Measurements from ENCODE around the gene DIRAS3. TPM values are rescaled to one million over a fixed set of nuclear protein-coding genes. Genes with fewer than 3 reads are reported as not detected.
A peak's percentile ranks its signal among the peaks of the same experiment; 100 is the strongest.
"Not testable (repeated sequence)": the region's sequence is repeated elsewhere in the genome, so short reads cannot be mapped to it uniquely, and the experiment has no call there.

The DIRAS3 gene, protein sequence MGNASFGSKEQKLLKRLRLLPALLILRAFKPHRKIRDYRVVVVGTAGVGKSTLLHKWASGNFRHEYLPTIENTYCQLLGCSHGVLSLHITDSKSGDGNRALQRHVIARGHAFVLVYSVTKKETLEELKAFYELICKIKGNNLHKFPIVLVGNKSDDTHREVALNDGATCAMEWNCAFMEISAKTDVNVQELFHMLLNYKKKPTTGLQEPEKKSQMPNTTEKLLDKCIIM
- total RNA-seq: 22.9 TPM
- long read RNA-seq, transcript DIRAS3-202 (2 exons, 1,481 nt): major isoform, 70 of 72 reads
- long read RNA-seq, partial matches to known transcripts: 2 of 72 reads
- long read RNA-seq, other reads (novel, unspliced or antisense): 0 of 72 reads

DNA sequence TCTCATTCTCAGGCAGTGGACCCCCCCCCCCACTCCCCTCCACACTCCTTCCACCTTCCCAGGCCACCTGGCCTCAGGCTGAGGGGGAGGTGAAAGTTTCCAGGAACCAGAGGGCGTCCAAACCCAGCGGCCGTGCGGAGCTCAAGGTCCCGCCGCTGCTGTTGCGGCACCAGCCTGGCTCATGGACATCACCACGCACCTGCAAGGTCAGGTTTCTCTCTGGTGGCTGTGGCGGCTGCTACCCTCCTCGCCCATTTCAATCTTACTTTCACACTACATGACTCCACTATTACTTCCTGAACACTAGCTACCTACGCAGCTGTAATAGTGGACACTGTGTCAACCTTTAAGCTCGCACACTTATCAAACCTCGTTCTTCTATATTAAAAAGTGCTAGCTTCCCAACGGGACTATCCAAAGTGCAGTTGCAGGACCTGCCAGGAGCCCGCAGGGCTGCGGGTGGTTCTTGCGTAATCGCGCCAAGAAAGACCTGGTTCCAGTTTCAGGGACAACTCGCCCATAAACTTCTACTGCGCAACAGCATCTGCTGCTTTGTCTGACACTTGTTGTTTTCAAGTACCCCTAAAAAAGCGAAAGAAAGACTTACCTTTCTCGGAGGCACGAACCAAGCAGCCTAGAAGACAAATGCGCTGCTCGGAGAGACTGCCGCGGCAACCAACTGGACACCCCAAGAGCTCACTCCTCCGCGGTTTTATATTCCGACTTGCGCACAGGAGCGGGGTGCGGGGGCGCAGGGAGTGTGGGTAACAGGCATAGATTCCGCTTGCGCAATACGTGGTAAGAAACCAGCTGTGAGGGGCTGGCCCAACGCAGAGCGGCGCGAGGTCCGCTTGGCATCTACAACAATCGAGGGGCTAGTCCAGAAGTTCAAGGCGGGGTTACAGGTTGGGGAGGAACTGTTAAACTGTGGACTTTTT, at the start of gene DIRAS3:
Gene DIRAS3 (minus strand): TSS at position 687 of the 938 bp plus-strand sequence. CDS start 3,330 bp downstream, outside the sequence.
- intact Hi-C loops (cut with DNase I): no loop called here
- ATAC-seq (ENCODE audit: poor library complexity): peak; percentile 77
- DNase-seq: peak; percentile 46

DNA sequence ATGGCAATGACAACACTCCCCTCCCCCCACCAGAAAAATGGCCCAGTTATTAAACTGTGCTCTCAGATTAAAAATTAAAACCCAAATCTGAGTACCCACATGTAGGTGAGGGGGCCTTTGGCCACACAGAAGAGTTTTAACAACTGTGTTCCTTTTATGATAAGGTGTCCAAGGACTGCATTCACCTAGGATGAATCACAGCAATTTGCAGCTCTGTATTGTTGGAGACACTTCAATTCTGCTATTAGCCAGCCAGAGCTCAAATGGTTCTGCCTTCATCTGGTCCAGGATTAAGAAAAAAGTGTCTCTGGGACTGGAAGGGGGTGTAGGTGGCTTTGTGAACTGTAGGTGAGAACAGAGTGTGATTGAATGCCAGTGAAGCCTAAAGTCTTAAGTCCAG, 43.3 kb upstream of the DIRAS3 start:
- peak; percentile 64 for ATAC-seq (ENCODE audit: poor library complexity)
- DNase-seq: no peak
- intact Hi-C loops (cut with DNase I): no loop called here

DNA sequence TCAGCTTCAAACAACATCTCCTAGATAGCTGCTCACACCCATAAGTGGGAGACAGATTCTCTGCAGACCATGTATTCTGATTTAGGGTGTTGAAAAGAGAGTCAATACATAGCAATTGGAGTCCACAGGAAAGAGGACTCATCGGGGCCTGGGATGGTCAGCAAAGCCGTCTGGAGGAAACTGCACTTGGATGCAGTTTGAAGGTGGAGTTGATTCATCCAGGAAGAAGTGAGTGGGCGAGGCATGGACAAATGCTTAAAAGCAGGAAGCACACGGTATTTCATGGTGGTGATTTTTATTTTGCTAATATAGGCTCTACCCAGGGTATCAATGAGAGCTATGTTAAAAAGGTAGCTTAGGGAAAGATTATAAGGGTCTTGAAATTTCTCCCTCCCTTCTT, 36.8 kb upstream of the DIRAS3 start:
- intact Hi-C loops (cut with DNase I): no loop called here
- no peak for DNase-seq
- ATAC-seq (ENCODE audit: poor library complexity): no peak

DNA sequence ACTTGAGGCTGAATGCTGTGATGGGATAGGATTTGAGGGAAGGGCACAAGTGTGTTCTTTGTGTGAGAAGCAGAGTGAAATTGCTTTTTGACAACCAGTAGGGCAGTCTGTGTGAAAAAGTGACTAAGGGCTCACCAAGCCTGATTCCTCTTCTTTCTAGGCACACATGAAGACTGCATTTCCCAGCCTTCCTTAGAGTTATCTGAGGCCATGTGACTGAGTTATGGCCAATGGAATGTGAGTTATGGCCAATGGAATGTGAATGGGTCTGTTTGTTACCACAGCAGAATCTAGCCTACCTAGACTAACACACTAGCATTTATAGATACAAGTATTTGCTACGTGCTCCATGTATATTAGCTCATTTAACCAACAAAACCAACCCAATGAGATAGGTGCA, 35.3 kb upstream of the DIRAS3 start:
- DNase-seq: no peak
- intact Hi-C loops (cut with DNase I): no loop called here
- ATAC-seq (ENCODE audit: poor library complexity): no peak

DNA sequence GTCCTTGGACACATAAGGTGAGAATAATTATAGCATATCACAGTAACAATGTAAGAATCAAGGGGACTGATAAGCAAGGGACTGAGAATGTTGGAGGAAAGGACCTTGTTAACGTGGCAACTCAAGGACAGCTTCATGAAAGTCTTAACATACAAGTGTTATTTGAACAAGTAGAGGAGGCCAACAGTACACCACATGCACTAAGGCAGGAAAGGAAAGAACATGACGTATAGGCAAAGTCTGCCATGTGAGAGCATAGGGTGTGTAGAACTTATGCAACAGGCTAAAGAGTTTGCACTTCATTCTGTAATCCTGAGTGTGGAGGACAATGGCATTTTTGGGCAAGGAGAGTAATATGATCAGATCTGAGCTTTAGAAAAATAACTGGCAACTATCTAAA, 33.3 kb upstream of the DIRAS3 start:
- ATAC-seq (ENCODE audit: poor library complexity): no peak
- DNase-seq: no peak
- intact Hi-C loops (cut with DNase I): no loop called here

DNA sequence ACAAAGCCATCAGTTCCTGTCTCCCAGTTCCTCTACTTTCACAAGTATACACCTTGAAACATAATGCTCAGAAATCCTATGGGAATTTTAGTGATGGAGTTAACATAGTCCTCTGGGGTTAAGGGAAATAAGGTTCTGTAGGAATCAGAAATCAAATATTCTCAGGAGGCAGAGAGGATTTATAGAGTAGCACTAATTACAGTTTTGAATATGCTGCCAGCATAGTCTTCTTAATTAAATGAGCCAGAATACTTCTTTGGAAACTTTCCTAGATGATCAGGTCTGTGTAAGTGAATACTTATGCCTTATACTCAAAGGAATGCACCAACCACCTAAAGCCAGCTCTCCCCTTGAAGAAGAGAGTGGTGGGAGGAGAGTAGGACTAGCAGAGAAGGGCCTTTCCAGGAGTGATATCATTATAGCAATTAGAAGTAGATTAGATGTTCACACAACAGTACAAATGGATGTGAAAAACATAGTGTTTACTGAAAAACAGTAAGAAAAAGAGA, 31.4 kb upstream of the DIRAS3 start:
- intact Hi-C loops (cut with DNase I): no loop called here
- ATAC-seq (ENCODE audit: poor library complexity) (no peak), DNase-seq (no peak)

DNA sequence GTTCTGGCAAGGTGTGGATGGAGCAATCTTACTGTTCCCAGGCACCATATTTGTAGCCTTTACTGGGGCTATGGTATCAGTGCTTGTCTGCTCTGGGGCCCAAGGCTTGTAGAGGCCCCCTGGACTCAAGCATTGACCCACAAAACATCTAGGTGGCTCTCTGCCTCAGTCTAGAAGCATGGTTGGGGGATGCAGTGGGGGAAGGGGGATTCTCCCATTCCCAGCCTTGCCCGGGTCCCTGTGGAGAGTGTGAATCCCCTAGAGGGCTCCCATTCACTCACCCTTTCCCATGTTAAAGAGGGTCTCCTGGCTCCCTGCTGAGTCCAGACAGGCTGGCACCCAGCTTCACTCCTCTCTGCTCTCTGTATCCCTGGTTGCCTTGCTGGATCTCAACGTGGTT, 28.2 kb upstream of the DIRAS3 start:
- DNase-seq: no peak
- intact Hi-C loops (cut with DNase I): no loop called here
- no peak for ATAC-seq (ENCODE audit: poor library complexity)

DNA sequence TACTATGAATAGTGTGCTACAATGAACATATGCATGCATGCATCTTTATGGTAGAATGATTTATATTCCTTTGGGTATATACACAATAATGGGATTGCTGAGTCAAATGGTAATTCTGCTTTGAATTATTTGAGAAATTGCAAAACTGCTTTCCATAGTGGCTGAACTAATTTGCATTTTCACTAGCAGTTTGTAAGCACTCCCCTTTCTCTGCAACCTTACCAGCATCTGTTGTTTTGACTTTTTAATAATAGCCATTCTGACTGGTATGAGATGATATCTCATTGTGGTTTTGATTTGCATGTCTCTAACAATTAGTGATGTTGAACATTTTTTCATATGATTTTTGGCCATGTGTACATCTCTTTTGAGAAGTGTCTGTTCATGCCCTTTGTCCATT, 24.0 kb upstream of the DIRAS3 start:
- ATAC-seq (ENCODE audit: poor library complexity) (no peak), DNase-seq (no peak)
- intact Hi-C loops (cut with DNase I): no loop called here

DNA sequence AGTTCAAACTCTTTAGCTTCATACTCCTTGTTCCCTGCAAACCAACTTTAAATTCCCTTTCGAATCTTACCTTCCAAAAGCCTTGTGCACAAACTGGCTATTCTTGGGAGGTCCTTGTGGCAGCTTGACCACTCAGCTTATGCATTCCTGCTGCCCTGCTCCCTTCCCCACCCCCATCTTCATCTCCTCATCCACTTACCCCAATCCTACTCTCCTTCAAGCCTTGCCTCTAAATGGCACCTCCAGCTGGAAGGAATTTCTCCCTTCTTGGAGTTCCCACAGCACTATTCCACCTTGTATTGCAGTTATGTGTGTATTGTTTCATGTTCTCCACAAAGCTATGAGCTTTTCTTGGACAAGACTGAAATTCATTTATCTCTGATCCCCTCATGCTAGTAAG, 15.3 kb upstream of the DIRAS3 start:
- DNase-seq (no peak), ATAC-seq (ENCODE audit: poor library complexity) (no peak)
- intact Hi-C loops (cut with DNase I): no loop called here

DNA sequence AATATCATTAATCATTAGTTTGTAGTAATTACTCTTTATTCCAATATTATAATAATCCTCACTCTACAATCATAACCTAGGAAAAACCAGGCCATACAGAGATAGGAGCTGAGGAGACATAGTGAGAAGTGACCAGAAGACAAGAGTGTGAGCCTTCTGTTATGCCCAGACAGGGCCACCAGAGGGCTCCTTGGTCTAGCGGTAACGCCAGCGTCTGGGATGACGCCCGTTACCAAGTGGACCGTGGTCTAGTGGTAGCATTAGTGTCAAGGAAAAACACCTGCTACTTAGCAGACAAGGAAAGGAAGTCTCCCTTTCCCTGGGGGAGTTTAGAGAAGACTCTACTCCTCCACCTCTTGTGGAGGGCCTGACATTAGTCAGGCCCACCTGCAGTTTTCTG, 7.6 kb upstream of the DIRAS3 start:
- intact Hi-C loops (cut with DNase I); DNase-seq; ATAC-seq (ENCODE audit: poor library complexity): not testable (repeated sequence)

DNA sequence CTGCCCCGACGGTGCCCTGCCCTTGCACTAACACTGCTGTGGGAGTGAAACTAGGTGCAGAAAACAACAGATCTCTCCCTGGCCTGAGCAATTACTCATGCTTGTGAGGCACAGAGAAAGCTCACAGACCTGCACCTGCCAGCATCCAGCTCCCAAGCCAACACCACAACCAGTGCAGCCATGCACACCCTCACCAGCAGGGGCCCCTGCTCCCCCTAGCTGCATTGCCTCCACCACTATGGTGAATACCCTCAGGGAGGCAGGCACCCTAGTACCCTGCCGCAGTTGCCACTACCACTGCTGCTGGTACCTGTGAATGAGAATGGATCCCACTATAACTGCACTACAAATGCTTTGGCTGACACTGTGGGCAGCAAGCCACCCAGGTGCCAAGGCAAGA, 7.1 kb upstream of the DIRAS3 start:
- intact Hi-C loops (cut with DNase I): no loop called here

DNA sequence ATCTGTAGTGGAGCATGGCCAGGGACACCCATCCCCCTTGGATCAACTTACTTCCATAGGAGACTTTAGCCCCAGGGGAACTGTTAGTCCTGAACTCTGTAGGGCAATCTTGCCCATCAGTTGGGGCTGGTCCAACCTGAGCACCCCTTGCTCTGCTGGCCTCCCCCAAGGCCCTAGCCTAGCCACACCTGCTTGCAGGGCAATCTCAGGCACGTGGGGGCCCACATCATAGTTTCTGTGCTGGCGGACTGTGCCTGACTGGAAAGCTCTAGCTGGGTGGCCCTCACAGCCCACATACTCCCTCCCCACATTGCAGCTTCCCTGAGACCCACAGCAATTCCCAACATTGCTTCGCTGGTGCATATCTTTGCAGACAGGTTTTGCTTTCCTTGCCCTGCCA, 6.6 kb upstream of the DIRAS3 start:
- ATAC-seq (ENCODE audit: poor library complexity): no peak
- DNase-seq: no peak
- intact Hi-C loops (cut with DNase I): no loop called here

More for the DNA sequence above, 7.1 kb upstream of the DIRAS3 start:
- no peak for ATAC-seq (ENCODE audit: poor library complexity)
- no peak for DNase-seq

DNA sequence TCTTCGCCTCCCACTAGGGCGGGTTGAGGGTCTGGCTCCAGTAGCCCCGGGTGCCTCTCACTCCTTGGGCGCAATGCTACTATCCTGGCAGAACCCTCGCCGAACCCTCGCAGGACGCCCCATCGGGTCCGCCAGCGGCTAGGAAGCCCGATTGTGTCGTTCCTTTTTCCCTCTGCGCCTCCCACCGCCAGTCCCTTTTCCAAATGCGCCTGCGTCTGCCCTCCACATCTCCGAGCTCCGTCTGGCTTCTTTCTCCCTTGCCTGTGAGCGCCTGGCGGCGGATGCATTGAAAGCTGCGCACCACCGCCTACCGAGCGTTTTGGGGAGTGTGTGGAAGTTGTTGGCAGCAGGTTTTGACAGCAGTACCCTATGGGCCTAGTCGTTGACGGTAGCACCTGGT, 1.0 kb upstream of the DIRAS3 start:
- intact Hi-C loops (cut with DNase I): no loop called here
- DNase-seq: peak; percentile 64
- peak; percentile 88 for ATAC-seq (ENCODE audit: poor library complexity)

DNA sequence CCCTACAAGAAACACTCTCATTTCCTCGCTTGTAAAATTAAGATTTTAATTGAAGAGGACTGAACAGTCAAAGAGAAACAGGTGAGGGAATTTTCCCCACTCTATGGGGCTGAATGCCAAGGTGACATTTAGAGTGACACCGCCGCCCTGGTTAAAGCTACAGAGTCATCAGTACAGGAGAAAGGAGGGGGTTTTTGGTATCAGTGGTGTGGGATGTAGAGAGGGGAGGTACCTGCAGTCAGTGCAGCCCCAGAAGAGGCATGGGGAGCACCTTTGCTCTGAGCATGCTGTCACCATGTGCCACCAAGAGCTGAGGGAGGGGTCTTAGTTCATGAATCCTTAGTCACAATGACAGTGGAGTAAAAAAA, 2.8 kb downstream of the DIRAS3 start:
- DNase-seq (no peak), ATAC-seq (ENCODE audit: poor library complexity) (no peak)
- intact Hi-C loops (cut with DNase I): no loop called here

DNA sequence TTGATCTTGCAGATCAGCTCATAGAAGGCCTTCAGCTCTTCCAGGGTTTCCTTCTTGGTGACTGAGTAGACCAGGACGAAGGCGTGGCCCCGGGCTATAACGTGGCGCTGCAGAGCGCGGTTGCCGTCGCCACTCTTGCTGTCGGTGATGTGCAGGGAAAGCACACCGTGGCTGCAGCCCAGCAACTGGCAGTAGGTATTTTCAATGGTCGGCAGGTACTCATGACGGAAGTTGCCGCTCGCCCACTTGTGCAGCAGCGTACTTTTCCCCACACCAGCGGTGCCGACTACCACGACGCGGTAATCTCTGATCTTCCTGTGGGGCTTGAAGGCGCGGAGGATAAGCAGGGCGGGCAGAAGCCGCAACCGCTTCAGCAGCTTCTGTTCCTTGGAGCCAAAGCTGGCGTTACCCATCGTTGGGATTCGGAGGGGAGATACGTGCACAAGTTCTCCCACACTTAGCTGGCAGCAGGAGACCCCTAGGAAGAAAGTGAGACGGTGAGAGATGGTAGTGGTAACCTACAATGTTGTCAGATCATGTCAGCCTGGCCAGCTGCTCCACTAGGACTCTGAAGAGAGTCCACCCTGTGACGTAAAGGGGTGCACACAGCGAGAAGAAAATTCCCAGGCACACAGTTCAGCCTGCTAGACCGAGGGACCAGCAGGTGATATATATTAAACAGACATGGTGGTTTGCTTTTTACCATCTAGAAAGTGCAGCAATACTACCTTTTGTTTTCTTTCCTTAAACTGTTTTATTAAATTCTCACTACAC, 3.4 kb downstream of the DIRAS3 start:
- ATAC-seq (ENCODE audit: poor library complexity): no peak
- no peak for DNase-seq
- intact Hi-C loops (cut with DNase I): no loop called here

DNA sequence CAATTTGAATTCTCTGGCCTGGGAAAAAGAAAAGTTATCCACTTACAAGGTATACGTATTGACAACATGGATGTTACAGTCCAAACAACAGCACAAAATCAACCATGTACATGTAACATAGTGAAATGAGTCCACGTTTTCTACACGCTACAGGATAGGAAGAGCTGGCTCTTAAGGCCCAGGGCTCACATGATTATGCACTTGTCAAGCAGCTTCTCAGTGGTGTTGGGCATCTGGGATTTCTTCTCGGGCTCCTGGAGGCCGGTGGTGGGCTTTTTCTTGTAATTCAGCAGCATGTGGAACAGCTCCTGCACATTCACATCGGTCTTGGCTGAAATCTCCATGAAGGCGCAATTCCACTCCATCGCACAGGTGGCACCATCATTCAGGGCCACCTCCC, 4.0 kb downstream of the DIRAS3 start:
- DNase-seq: no peak
- no peak for ATAC-seq (ENCODE audit: poor library complexity)
- intact Hi-C loops (cut with DNase I): no loop called here

DNA sequence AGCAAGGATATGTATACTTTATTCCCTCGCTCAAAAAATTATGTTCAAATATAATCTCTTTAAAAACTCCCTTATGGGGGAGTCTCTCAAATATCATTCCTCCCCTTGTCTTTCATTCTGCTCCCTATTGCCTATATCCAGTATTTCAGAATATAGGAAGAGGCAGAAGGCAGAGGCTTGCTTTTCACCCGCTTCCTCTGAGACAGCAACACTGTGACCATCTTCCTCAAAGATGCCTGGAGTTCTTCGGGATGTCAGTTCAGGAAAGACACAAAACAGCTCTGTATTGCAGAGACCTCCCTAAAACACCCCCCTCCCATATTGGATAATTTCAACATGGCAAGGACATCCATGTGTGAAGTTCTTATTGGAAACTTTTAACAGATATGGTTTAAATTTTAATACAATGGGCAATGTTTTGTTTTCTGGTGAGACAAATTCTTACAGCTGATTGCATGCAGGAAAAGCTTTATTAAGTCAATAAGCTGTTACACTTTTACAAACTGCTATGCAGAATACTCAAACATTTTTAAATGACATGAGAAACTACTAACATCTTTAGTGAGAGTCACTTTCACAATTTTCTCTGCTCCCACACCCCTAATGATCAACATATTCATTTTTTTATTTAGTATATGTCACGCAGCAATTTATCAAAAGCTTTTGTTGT, 4.8 kb downstream of the DIRAS3 start:
- intact Hi-C loops (cut with DNase I): no loop called here
- DNase-seq (no peak), ATAC-seq (ENCODE audit: poor library complexity) (no peak)

DNA sequence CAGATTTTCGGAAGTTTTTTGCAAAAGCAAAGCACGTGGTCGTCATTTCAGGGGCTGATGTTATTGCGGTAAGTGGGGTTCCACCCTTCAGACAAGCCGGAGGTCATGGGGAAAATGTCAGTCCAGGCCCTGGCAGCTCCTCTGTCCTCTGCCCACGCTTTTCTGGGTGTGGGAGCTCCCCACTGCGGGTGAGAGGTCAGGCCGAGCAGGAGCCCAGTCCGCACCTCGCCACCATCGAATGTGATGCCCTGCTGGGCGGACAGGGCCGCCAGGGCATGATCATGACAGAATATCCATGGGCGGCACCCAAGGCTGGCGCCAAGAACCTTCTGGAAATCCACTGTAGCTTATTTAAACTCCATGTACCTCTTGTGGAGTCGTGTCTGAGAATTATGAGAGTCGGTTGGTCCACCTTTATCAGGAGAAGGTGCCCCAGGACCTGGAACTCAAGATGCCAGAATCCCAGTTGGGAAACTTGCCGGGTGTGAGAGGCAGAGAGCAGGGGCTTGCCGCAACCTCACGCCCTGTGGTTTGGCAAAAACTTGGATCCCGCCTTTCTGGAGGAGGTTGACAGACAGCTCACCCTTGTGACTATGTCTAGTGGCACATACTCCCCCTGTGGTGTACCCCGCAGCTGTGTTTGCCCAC, 6.9 kb downstream of the DIRAS3 start:
- intact Hi-C loops (cut with DNase I): no loop called here
- no peak for ATAC-seq (ENCODE audit: poor library complexity)
- no peak for DNase-seq
